RWPE1 (cell line): ENCODE results near the gene CARD10.

Experiments
- CTCF ChIA-PET: fragments of 350-600 bp; sonication (Branson Sonifier 250); formaldehyde crosslinking; extraction: SDS; loops from one replicate; lab custom pipeline; 2021; lab: Yijun Ruan, JAX
- POLR2A ChIA-PET: fragments of 400-600 bp; formaldehyde crosslinking; extraction: SDS; loops from one replicate; lab custom pipeline; 2020; ENCODE audit warnings: antibody characterized with exemption; ENCODE audit not compliant: low non-redundant PET; lab: Yijun Ruan, JAX
- DNase-seq: peaks from one replicate; pipeline ENCODE4 v3.0.0; 2012; ENCODE audit warnings: low spot score
- H3K27ac ChIP-seq: fragments of 450-650 bp; 2 replicates; pipeline ENCODE4 v1.5.1; 2017
- CTCF ChIP-seq: fragments of 450-650 bp; conservative IDR thresholded peaks from 2 replicates; pipeline ENCODE4 v1.5.1; 2017; ENCODE audit warnings: low read depth, mild to moderate bottlenecking

Gene CARD10

GRCh38 chr22:37459206-37459605 lies 60.0 kb downstream of the CARD10 start:
- DNase-seq = no peak
- ChIA-PET POLR2A (no interaction called here), CTCF (interaction anchor here (0.7 kb wide), 1 partner anchor 277 kb away, joined by 3 read pairs; no protein-coding TSS in a partner anchor)
- no peak overlapping the region for H3K27ac ChIP-seq
- TF ChIP-seq CTCF = no peak

- POLR2A ChIA-PET = no interaction called here
- DNase-seq = peak; percentile 65
- H3K27ac ChIP-seq = peak overlapping the region; percentile 74; the same call in 1 of the 2 replicates
- CTCF ChIA-PET = interaction anchor here (0.5 to 1.5 kb wide), 11 partner anchors 25 to 227 kb away, joined by 3 to 5 read pairs (median 3); partner anchors contain the start of gene LGALS2
- TF ChIP-seq CTCF = peak; percentile 91
Measured at GRCh38 chr22:37457093-37457893, 61.9 kb downstream of the CARD10 start.

GRCh38 chr22:37456346-37456745 lies 62.9 kb downstream of the CARD10 start:
- DNase-seq = no peak
- POLR2A ChIA-PET = no interaction called here
- TF ChIP-seq CTCF = no peak

GRCh38 chr22:37455896-37456295 lies 63.3 kb downstream of the CARD10 start:
- peak overlapping the region; percentile 74 for H3K27ac ChIP-seq
- DNase-seq = no peak
- ChIA-PET CTCF (interaction anchor here (0.8 to 1.5 kb wide), 2 partner anchors 195 to 231 kb away, joined by 4 read pairs; no protein-coding TSS in a partner anchor), POLR2A (no interaction called here)
- TF ChIP-seq CTCF = no peak

More at GRCh38 chr22:37456346-37456745, 62.9 kb downstream of the CARD10 start:
- CTCF ChIA-PET = interaction anchor here (0.6 to 0.8 kb wide), 5 partner anchors 19 to 255 kb away, joined by 3 to 4 read pairs (median 3); no protein-coding TSS in a partner anchor
- peak overlapping the region; percentile 74; the same call in 1 of the 2 replicates for H3K27ac ChIP-seq

GRCh38 chr22:37454857-37455686 lies 64.1 kb downstream of the CARD10 start:
- POLR2A ChIA-PET = no interaction called here
- peak; percentile 66 for DNase-seq
- H3K27ac ChIP-seq = peak overlapping the region; percentile 74
- TF ChIP-seq CTCF = no peak
- CTCF ChIA-PET = interaction anchor here (0.5 to 1.5 kb wide), 6 partner anchors 24 to 230 kb away, joined by 3 to 4 read pairs (median 4); no protein-coding TSS in a partner anchor

- ChIA-PET CTCF (interaction anchor here (1.4 kb wide), 1 partner anchor 136 kb away, joined by 3 read pairs; no protein-coding TSS in a partner anchor), POLR2A (no interaction called here)
- DNase-seq = no peak
- no peak for TF ChIP-seq CTCF
- H3K27ac ChIP-seq = no peak overlapping the region; the same call in 1 of the 2 replicates
Measured at GRCh38 chr22:37453696-37454095, 65.5 kb downstream of the CARD10 start.
